ENCODE results near the gene ZFPM1.

ZFPM1 gene

GRCh38 chr16:88548985-88549384 lies 95.9 kb downstream of the ZFPM1 start:
- DNase-seq, result no peak

GRCh38 chr16:88549671-88550245 lies 96.7 kb downstream of the ZFPM1 start:
- DNase-seq, result no peak

- DNase-seq, result peak; percentile 57
Measured at GRCh38 chr16:88550246-88550661, 97.2 kb downstream of the ZFPM1 start.

GRCh38 chr16:88552166-88552565 lies 99.1 kb downstream of the ZFPM1 start:
- DNase-seq, result no peak

GRCh38 chr16:88552815-88553214 lies 99.7 kb downstream of the ZFPM1 start:
- DNase-seq, result no peak

- DNase-seq, result no peak
Measured at GRCh38 chr16:88553739-88554138, 100.7 kb downstream of the ZFPM1 start.

- DNase-seq, result no peak
Measured at GRCh38 chr16:88554711-88555264, 101.7 kb downstream of the ZFPM1 start.

GRCh38 chr16:88556294-88556988 lies 103.4 kb downstream of the ZFPM1 start:
- DNase-seq, result no peak

- peak; percentile 83 for DNase-seq
Measured at GRCh38 chr16:88558457-88559442, 105.7 kb downstream of the ZFPM1 start.

- peak; percentile 52 for DNase-seq
Measured at GRCh38 chr16:88560714-88561484, 107.8 kb downstream of the ZFPM1 start.

- DNase-seq, result peak; percentile 79
Measured at GRCh38 chr16:88561485-88562359, 108.6 kb downstream of the ZFPM1 start.

GRCh38 chr16:88566158-88566557 lies 113.1 kb downstream of the ZFPM1 start:
- DNase-seq, result peak; percentile 82

- DNase-seq, result no peak
Measured at GRCh38 chr16:88568710-88569613, 115.9 kb downstream of the ZFPM1 start.

GRCh38 chr16:88569614-88569984 lies 116.5 kb downstream of the ZFPM1 start:
- no peak for DNase-seq

GRCh38 chr16:88569985-88570690 lies 117.1 kb downstream of the ZFPM1 start, which contains the start of gene ZC3H18:
ZC3H18 (plus strand) TSS chr16:88570403; CDS start chr16:88577124, 6,721 bp downstream.
- peak; percentile 99 for DNase-seq

GRCh38 chr16:88570691-88571092 lies 117.6 kb downstream of the ZFPM1 start:
- DNase-seq, result no peak

GRCh38 chr16:88575251-88575650 lies 122.2 kb downstream of the ZFPM1 start:
- no peak for DNase-seq

GRCh38 chr16:88576307-88576706 lies 123.2 kb downstream of the ZFPM1 start:
- no peak for DNase-seq

- DNase-seq, result no peak
Measured at GRCh38 chr16:88577166-88577565, 124.1 kb downstream of the ZFPM1 start.
